MM.1S (cell line): Measurements from ENCODE around the gene SH3RF3.

ENCODE experiments used
- DNase-seq: peaks from one replicate; pipeline ENCODE4 v3.0.0-alpha.2; 2015
- H2AFZ ChIP-seq: fragments of 300-600 bp; sonication (generic); 2 replicates; pipeline ENCODE4 v1.6.0; 2016; ENCODE audit warnings: antibody characterized with exemption, low read length
- H3F3A ChIP-seq: fragments of 300-600 bp; sonication (generic); 2 replicates; pipeline ENCODE4 v1.6.1; 2016; ENCODE audit warnings: mild to moderate bottlenecking, antibody characterized with exemption, low read length, moderate library complexity, mixed read lengths; ENCODE audit not compliant: insufficient read depth
- H3K27ac ChIP-seq: fragments of 300-600 bp; sonication (generic); 2 replicates; pipeline ENCODE4 v1.5.1; 2016; ENCODE audit warnings: mild to moderate bottlenecking, low read length
- H3K27me3 ChIP-seq: fragments of 300-600 bp; sonication (generic); replicated peaks from 2 replicates; pipeline ENCODE4 v1.6.0; 2016; ENCODE audit warnings: low read length; ENCODE audit not compliant: insufficient read depth
- H3K36me3 ChIP-seq: fragments of 300-600 bp; sonication (generic); replicated peaks from 2 replicates; pipeline ENCODE4 v1.6.1; 2016; ENCODE audit warnings: mild to moderate bottlenecking, low read length, mixed read lengths; ENCODE audit not compliant: insufficient read depth
- H3K4me1 ChIP-seq: fragments of 300-600 bp; sonication (generic); 2 replicates; pipeline ENCODE4 v1.6.1; 2016; ENCODE audit warnings: low read length, mixed read lengths
- H3K4me2 ChIP-seq: fragments of 300-600 bp; sonication (generic); 2 replicates; pipeline ENCODE4 v1.6.0; 2016; ENCODE audit warnings: low read depth, low read length
- H3K4me3 ChIP-seq: fragments of 300-600 bp; sonication (generic); 2 replicates; pipeline ENCODE4 v1.5.1; 2016; ENCODE audit warnings: low read length, mixed read lengths
- H3K79me2 ChIP-seq: fragments of 300-600 bp; sonication (generic); 2 replicates; pipeline ENCODE4 v1.6.1; 2016; ENCODE audit warnings: mixed run types, low read length, mixed read lengths
- H3K9ac ChIP-seq: fragments of 300-600 bp; sonication (generic); 2 replicates; pipeline ENCODE4 v1.6.1; 2016; ENCODE audit warnings: low read length, mixed read lengths
- H3K9me2 ChIP-seq: fragments of 300-600 bp; sonication (generic); replicated peaks from 2 replicates; pipeline ENCODE4 v1.6.1; 2016; ENCODE audit warnings: mild to moderate bottlenecking, low read length, mixed read lengths; ENCODE audit not compliant: insufficient read depth
- H3K9me3 ChIP-seq: fragments of 300-600 bp; sonication (generic); replicated peaks from 2 replicates; pipeline ENCODE4 v1.6.1; 2016; ENCODE audit warnings: mild to moderate bottlenecking, low read length, mixed read lengths; ENCODE audit not compliant: insufficient read depth
- H4K20me1 ChIP-seq: fragments of 300-600 bp; sonication (generic); 2 replicates; pipeline ENCODE4 v1.6.1; 2016; ENCODE audit warnings: mild to moderate bottlenecking, low read length, moderate library complexity, mixed read lengths; ENCODE audit not compliant: insufficient read depth
- CTCF ChIP-seq: fragments of 300-600 bp; sonication (generic); IDR thresholded peaks from 2 replicates; pipeline ENCODE4 v1.5.1; 2016; ENCODE audit warnings: antibody characterized with exemption, low read length, mixed read lengths
- EZH2 ChIP-seq: fragments of 300-600 bp; sonication (generic); optimal IDR thresholded peaks from 2 replicates; pipeline ENCODE3; 2017; ENCODE audit warnings: low read depth, mild to moderate bottlenecking, antibody characterized with exemption, low read length, mixed read lengths
- EZH2phosphoT487 ChIP-seq: fragments of 300-600 bp; sonication (generic); IDR thresholded peaks from 2 replicates; pipeline ENCODE4 v1.6.1; 2018; ENCODE audit warnings: antibody characterized with exemption, low read length

The SH3RF3 gene

GRCh38 chr2:109474319-109474825, 345.4 kb downstream of the SH3RF3 start:
- H3K9me2 ChIP-seq: no peaks in the 10 kb centered on the region
- no peaks in the 10 kb centered on the region for H3K9me3 ChIP-seq
- TF ChIP-seq CTCF (no peak), EZH2phosphoT487 (no peak), EZH2 (no peak)
- H3K27ac ChIP-seq: peak overlapping the region; percentile 97
- H2AFZ ChIP-seq: no peak overlapping the region
- no peaks in the 10 kb centered on the region for H3K27me3 ChIP-seq
- DNase-seq: no peak
- H4K20me1 ChIP-seq: no peaks in the 10 kb centered on the region
- H3K9ac ChIP-seq: peak overlapping the region; percentile 65
- no peak overlapping the region for H3K4me3 ChIP-seq
- peaks cover 48% of the 10 kb centered on the region for H3F3A ChIP-seq
- no peaks in the 10 kb centered on the region for H3K79me2 ChIP-seq
- H3K4me1 ChIP-seq: peaks cover 78% of the 10 kb centered on the region
- H3K4me2 ChIP-seq: peak overlapping the region; percentile 51; the same call in 1 of the 2 replicates
- H3K36me3 ChIP-seq: no peaks in the 10 kb centered on the region

GRCh38 chr2:109475531-109476210, 346.7 kb downstream of the SH3RF3 start:
- peak overlapping the region; percentile 42; the same call in 1 of the 2 replicates for H2AFZ ChIP-seq
- TF ChIP-seq CTCF (no peak), EZH2 (no peak), EZH2phosphoT487 (no peak)
- no peaks in the 10 kb centered on the region for H4K20me1 ChIP-seq
- no peaks in the 10 kb centered on the region for H3K27me3 ChIP-seq
- peak overlapping the region; percentile 45 for H3K4me2 ChIP-seq
- peak; percentile 67 for DNase-seq
- H3F3A ChIP-seq: peaks cover 42% of the 10 kb centered on the region
- H3K36me3 ChIP-seq: no peaks in the 10 kb centered on the region
- peak overlapping the region; percentile 19; the same call in 1 of the 2 replicates for H3K9ac ChIP-seq
- H3K9me3 ChIP-seq: no peaks in the 10 kb centered on the region
- peaks cover 65% of the 10 kb centered on the region for H3K4me1 ChIP-seq
- no peaks in the 10 kb centered on the region for H3K9me2 ChIP-seq
- peak overlapping the region; percentile 97 for H3K27ac ChIP-seq
- no peaks in the 10 kb centered on the region for H3K79me2 ChIP-seq
- no peak overlapping the region for H3K4me3 ChIP-seq

- Histone ChIP-seq H3K9me2 (no peaks in the 10 kb centered on the region), H3K9ac (no peak overlapping the region), H3K4me1 (peaks cover 53% of the 10 kb centered on the region), H3K9me3 (no peaks in the 10 kb centered on the region), H2AFZ (no peak overlapping the region), H3F3A (peaks cover 37% of the 10 kb centered on the region), H4K20me1 (no peaks in the 10 kb centered on the region), H3K79me2 (no peaks in the 10 kb centered on the region), H3K4me2 (peak overlapping the region; percentile 45; the same call in 1 of the 2 replicates), H3K36me3 (no peaks in the 10 kb centered on the region), H3K27me3 (no peaks in the 10 kb centered on the region), H3K27ac (peak overlapping the region; percentile 97; the same call in 1 of the 2 replicates), H3K4me3 (no peak overlapping the region)
- TF ChIP-seq EZH2 (no peak), CTCF (no peak), EZH2phosphoT487 (no peak)
- DNase-seq: no peak
These were observed 347.8 kb downstream of the SH3RF3 start for GRCh38 chr2:109476641-109477441.
